Activated CD8-positive, alpha-beta memory T cell treated with anti-CD3 and anti-CD28 coated beads for 1 hour (primary cell): ENCODE measurements around the gene C5orf34.
"Not testable (repeated sequence)": the region's sequence is repeated elsewhere in the genome, so short reads cannot be mapped to it uniquely, and the experiment has no call there.

ENCODE experiments used
- DNase-seq, 2 donors: peaks; one replicate each; pipeline ENCODE4 v3.0.0-alpha.2; 2020; ENCODE audit warnings: low read depth in 1 of 2; ENCODE audit errors: extremely low read depth in 1 of 2

Gene C5orf34

DNA sequence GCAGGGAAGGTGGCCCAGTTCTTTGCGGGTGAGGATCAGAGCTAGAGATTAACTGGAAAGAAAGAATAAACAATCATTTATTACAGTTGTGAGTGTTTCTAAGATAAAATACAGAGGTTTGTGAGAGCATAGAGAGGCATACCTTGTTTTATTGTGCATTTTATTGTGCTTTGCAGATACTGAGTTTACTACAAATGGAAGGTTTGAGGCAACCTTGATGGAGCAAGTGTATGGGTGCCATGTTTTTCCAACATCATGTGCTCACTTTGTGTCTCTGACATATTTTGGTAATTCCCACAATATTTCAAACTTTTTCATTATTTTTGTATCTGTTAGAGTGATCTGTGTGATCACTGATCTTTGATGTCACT, 715 bp upstream of the C5orf34 start:
- no peak for DNase-seq

- peak in 1 of 2 donors; percentile 22 for DNase-seq
Observed at GRCh38 chr5:43514471-43514815, 505 bp downstream of the C5orf34 start.

DNA sequence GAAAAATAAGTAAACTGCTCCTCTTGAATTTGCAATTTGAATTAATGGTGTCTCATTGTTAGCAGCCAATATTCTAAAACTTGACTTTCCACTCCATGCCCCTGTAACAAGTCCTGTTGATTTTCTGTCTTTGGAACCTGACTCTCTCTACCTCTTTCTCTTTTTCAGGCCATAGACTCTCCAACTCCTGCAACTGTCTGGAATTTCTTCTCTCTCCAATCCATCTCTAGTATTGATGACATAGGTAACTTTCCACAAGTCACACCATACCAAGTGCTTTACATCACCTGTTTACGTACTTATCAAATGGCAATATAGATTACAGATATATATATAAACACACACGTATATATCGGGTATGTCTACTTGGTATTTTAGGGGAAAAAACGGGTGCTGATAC, 923 bp downstream of the C5orf34 start:
- no peak for DNase-seq

- not testable (repeated sequence) for DNase-seq
Observed at GRCh38 chr5:43511062-43511461, 3.9 kb downstream of the C5orf34 start.

DNA sequence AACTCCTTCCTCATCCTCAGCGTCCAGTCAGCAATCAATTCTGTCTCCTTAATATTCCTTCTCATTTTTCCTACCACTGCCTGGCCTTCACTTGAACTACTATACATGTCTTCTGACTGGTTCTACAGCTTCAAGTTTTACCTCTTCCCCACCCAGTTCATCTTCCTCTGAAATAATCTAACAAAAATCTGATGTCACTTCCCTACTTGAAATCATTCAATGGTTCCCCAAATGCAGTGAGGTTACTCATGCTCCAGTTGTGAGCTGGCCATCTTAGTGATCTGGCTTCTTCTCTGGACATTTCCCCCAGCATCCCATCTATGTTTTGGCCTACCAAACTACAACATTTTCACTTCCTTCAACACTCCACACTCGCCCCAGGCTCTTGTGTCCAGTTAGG, 16.4 kb downstream of the C5orf34 start:
- DNase-seq = no peak

- no peak for DNase-seq
Observed at GRCh38 chr5:43497311-43498104, 17.4 kb downstream of the C5orf34 start.

DNA sequence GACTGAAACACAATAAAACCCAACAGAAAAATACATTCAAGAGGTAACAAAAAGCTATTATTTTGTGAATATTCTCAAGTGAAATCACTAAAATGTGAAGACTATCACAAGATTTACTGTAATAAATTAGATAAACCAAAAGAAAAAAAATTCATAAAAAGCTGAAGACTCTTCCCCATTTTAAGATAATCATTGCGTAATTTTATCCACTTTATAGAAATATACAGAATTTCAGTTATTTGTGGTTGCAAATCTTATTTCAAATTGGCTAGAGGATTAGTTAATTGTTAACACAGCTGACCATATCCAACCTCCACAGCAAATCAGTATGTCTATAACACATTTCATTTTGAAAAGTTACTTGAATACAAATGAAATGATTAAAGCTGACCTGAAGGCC, 23.6 kb downstream of the C5orf34 start:
- no peak for DNase-seq

GRCh38 chr5:43486353-43486752, 28.6 kb downstream of the C5orf34 start:
- no peak for DNase-seq

DNA sequence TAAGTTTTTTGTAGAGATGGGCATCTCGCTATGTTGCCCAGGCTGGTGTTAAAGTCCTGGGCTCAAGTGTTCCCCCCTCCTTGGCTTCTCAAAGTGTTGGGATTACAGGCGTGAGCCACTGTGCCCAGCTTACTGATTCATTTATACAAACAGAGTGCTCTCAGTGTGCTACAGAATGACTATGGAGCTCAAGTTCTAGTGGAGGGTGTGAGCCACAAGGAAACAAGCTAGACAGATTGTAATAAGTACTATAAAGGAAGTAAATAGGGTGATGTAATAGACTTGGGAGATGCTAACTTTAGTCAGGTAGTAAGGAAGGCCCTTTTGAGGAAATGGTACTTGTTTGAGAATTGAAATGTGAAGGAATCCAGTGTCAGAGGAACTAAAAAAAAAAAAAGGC, 29.5 kb downstream of the C5orf34 start:
- DNase-seq = no peak

DNA sequence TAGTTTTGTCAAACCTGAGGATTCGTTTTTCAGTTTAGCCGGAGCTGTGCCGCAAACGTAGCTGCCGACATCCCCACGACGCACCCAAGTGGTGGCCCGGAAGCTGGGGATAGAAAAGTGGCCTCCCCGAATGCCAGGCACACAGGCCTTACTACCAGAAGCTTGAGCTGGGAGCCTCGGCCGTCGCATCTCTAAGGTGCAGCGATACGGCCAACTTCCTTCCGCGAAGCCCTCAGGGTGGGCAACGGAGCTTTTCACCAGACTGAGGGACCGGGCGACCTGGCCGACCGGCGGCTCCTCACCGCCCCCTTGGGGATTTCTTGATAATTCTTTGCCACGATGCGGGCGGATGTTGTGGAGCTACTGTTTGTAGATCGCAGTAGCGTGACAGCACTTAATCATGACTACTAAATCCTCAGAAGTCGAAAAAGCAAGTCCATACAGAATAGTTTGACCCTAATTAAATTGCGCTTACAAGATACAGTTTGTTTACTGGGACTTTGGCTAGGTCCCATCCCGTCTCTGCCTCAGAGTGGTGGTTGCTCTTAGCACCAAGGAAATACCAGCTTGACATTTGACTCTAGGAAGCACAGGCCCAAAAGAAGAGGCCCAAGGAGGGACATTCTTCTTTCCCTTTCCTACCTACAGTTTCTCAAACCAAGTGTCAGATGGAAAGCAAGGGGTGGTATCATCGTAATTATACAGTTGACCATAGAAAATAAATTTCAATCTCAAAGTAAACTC, 30.7 kb downstream of the C5orf34 start:
- DNase-seq = peak; percentile 59 to 72

- peak; percentile 63 to 75 for DNase-seq
Observed at GRCh38 chr5:43483298-43484105, 31.4 kb downstream of the C5orf34 start, which contains the start of gene TMEM267. TSS of gene TMEM267 (minus strand) at chr5:43483865. CDS start at chr5:43453969, 29,896 bp downstream.

DNA sequence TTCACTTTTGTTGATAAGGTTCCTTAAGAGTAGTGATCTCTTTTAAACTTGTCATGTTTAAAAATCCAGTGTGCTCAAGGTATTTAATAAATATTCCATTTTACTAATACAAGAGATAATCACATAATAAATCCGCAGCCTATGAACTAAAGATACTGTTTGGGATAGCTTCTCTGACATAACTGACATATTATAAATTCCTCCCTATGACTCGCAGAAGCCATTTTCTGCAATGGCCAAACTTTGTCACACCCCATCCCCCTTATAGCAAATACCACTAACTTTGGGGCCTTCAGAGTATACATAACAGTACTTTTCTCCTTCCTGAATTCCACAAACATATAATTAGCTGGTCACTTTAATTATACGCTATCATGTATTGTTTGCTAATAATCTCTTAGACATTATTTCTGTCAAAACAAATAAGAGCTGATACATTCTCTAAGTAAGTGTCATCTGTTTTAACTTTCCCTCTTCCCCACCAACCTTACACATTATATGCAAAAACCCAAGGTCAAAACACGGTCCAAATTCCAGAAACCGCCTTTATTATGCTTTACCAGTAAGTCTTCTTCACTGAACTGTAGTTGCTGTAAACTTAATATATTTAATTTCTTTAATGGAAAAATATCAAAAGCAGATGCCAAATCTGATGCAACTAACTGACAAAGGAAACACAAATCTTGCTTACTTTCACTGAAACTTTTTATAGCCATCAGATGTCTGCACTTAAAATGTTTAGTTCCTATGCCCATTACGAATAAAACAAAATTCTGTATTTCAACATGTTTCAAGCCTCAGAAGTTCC, 32.3 kb downstream of the C5orf34 start:
- DNase-seq = no peak

- DNase-seq = no peak
Observed at GRCh38 chr5:43469671-43470391, 45.1 kb downstream of the C5orf34 start.

- no peak for DNase-seq
Observed at GRCh38 chr5:43467100-43467499, 47.8 kb downstream of the C5orf34 start.

DNA sequence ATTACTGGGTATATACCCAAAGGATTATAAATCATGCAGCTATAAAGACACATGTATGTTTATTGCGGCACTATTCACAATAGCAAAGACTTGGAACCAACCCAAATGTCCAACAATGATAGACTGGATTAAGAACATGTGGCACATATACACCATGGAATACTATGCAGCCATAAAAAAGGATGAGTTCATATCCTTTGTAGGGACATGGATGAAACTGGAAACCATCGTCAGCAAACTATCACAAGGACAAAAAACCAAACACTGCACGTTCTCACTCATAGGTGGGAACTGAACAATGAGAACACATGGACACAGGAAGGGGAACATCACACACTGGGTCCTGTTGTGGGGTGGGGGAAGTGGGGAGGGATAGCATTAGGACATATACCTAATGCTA, 49.5 kb downstream of the C5orf34 start:
- DNase-seq = not testable (repeated sequence)

DNA sequence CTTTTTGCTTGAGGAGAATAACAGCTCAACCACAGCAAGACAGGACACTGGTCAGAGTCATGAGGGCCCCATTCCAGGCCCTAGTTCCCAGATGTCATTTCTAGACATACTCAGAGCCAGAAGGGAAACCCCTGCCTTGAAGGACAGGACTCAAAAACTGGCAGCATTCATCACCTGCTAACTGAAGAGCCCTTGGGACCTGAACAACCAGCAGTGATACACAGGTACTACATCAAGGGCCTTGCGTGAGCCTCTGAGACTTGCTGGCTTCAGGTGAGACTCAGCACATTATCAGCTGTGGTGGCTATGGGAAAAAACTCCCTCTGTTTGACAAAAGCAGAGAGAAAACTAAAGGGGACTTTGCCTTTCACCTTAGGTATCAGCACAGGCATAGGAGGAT, 53.9 kb downstream of the C5orf34 start:
- DNase-seq = no peak

DNA sequence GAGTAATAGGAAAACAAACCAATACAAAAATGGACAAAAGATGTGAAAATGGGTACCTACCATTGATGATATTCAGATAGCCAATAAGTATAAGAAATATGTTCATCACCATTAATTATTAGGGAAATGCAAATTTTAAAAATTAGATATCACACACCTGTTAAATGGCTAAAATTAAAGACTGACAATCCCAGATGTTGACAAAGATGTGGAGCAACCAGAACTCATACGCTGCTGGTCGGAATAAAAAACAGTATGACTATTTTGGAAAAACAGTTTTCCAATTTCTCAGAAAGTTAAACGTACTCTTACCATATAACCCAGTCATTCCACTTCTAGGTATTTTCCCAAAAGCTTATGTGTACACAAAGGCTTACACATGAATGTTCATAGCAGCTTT, 58.4 kb downstream of the C5orf34 start:
- no peak for DNase-seq

DNA sequence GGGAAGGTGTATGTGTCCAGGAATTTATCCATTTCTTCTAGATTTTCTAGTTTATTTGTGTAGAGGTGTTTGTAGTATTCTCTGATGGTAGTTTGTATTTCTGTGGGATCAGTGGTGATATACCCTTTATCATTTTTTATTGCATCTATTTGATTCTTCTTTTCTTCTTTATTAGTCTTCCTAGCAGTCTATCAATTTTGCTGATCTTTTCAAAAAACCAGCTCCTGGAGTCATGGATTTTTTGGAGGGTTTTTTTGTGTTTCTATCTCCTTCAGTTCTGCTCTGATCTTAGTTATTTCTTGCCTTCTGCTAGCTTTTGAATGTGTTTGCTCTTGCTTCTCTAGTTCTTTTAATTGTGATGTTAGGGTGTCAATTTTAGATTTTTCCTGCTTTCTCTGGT, 73.4 kb downstream of the C5orf34 start:
- DNase-seq = not testable (repeated sequence)

DNA sequence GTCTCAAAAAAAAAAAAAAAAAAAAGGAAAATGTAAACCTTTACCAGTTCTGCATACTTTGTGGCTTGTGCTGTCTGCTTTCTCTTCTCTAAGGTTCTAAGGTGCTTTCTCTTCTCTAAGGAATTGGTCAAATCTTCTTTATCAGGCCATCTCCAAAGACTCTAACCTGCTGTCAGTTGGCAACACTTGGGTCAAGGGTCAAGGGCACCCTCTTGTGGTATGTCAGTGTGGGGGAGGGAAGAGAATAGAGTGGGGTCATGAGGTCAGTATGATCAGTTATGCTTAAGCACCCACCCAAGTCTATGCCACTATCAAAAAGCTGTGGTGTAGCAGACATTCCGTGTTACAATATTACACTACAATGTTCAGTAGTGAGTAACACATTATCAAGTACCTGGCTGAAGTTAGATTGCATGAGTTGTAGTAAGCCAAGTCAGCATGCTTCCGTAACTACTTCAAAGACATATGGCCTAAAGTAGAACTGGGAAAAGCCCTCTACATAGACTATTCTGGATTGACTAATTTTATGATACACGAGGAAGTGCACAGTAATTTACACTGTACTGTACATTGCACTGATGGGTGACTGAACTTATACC, 77.8 kb downstream of the C5orf34 start:
- no peak for DNase-seq
